Upper lobe of left lung (tissue), 6 donors: Measurements from ENCODE around the gene TLR4. TPM values are rescaled to one million over a fixed set of nuclear protein-coding genes. Genes with fewer than 3 reads are reported as not detected.

ENCODE experiments used
- ATAC-seq, 2 donors: fragments of 200-7000 bp; cut with Tn5 transposase; one replicate each; pipeline ENCODE4 v1.9.1; 2022; ENCODE audit warnings: mild to moderate bottlenecking in 2 of 2, moderate library complexity in 2 of 2; ENCODE audit not compliant: low FRiP score in 2 of 2
- DNase-seq, 2 donors: peaks; one replicate each; pipeline ENCODE4 v3.0.0-alpha.2; 2019 to 2020
- H3K27ac ChIP-seq, 4 donors: fragments of 200-600 bp; sonication (generic); one replicate each; pipeline ENCODE4 v1.5.1; 2016 to 2019
- H3K27me3 ChIP-seq, 4 donors: fragments of 200-600 bp; sonication (generic); one replicate each; pipeline ENCODE4 v1.5.1; 2017 to 2019
- H3K36me3 ChIP-seq, 4 donors: fragments of 200-600 bp; sonication (generic); one replicate each; pipeline ENCODE4 v1.5.1; 2016 to 2019
- H3K4me1 ChIP-seq, 4 donors: fragments of 200-600 bp; sonication (generic); one replicate each; pipeline ENCODE4 v1.5.1; 2018 to 2019
- H3K4me3 ChIP-seq, 4 donors: fragments of 200-600 bp; sonication (generic); one replicate each; pipeline ENCODE4 v1.5.1; 2017 to 2019; ENCODE audit warnings: mild to moderate bottlenecking in 2 of 4, moderate library complexity in 1 of 4
- H3K9me3 ChIP-seq, 4 donors: fragments of 200-600 bp; sonication (generic); one replicate each; pipeline ENCODE4 v1.5.1; 2018 to 2019
- CTCF ChIP-seq, 6 experiments: fragments of 450-650 bp in 4 of 6; fragments of 200-600 bp in 2 of 6; sonication (generic) in 2 of 6; IDR thresholded peaks; one replicate each; pipeline ENCODE4 v1.5.1; 2016 to 2019; ENCODE audit warnings: antibody characterized with exemption in 6 of 6
- EP300 ChIP-seq, 4 donors: sonication (generic); formaldehyde crosslinking; IDR thresholded peaks; one replicate each; pipeline ENCODE4 v1.5.1; 2017; ENCODE audit warnings: antibody characterized with exemption in 4 of 4, control low read depth in 2 of 4
- POLR2A ChIP-seq, 4 donors: fragments of 450-650 bp; IDR thresholded peaks; one replicate each; pipeline ENCODE4 v1.5.1; 2016 to 2017; ENCODE audit warnings: antibody characterized with exemption in 4 of 4, mild to moderate bottlenecking in 2 of 4
- POLR2AphosphoS5 ChIP-seq, 2 donors: sonication (generic); formaldehyde crosslinking; IDR thresholded peaks; one replicate each; pipeline ENCODE4 v1.5.1; 2017; ENCODE audit warnings: antibody characterized with exemption in 2 of 2
- WGBS, 2 donors: methylation state at CpG; one replicate each; pipeline ENCODE4 v1.1.5; 2017 to 2018; 5-methylcytosine and 5-hydroxymethylcytosine counted together
- total RNA-seq, 6 donors: library from RNA; depleted of rRNA in 4 of 6; stranded (reverse); fragments of >200 nt in 4 of 6; gene quantifications; one replicate each; pipeline versions ENCODE4 v1.1.0 to v1.2.1, GENCODE V29; 2016 to 2021
- donor health status: DM: no; HTN: no; CAD: no; lungs with moderate emphysema.
- donor health status: DM: no; HTN: yes; CAD: no; lungs with severe emphysema.

TLR4 gene
- total RNA-seq, 6 donors from 2014 or later: 34.2 to 57.0 (median 44.0) TPM

DNA sequence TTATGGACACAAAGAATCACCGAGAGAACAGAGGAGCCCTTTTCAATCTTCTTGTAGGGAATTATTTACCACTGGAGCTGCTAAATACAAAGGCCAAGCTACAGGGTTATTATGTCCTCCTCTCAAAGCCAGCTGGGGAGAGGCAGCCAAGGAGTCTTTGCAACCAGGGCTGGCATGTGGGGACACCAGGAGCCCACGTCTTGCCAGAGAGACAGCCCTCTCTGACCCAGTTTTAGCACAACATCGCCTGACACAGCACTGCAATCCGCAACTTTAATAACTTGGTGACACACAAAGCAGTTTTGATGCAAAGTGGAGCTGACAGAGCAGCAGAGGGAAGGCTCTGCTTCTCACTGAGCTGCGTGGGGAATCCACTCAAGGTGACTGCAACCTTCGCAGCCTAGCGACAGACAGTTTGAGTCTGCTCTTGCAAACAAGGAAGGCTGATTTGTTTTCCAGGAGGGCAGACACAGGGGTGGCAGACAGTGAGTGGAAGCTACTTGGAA lies 33.6 kb downstream of the TLR4 start:
- no peak overlapping the region for H3K4me3 ChIP-seq
- no peak for ATAC-seq
- 80 to 85% methylated on average over 7 of the region's 7 CpGs for WGBS, 2 donors
- no peaks in the 10 kb centered on the region for H3K4me1 ChIP-seq
- DNase-seq: no peak
- H3K9me3 ChIP-seq: no peaks in the 10 kb centered on the region
- no peak overlapping the region for H3K27ac ChIP-seq
- no peak for TF ChIP-seq POLR2AphosphoS5 (IDR thresholded peaks at IDR 0.05)
- no peak for TF ChIP-seq EP300 (IDR thresholded peaks at IDR 0.05)
- no peaks in the 10 kb centered on the region for H3K36me3 ChIP-seq
- no peaks in the 10 kb centered on the region for H3K27me3 ChIP-seq

DNA sequence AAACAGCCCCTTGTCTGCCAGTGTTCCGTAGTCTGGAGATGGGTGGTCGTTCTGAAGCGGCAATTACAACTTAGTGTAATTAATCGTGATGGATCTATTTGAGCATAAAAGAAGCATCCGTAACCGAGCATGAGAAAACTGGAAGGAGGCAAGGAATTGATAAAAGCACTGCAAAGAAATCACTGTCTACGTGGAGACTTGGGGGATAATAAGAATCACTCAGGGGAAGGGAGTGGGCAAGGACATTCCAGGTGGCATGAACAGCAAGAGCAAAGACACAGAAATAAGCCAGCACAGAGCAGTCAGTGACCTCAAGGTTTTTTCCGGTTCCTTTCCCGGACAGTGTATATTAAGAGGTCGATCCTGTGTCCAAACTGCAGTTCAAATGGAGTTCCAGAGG lies 35.0 kb downstream of the TLR4 start:
- no peak overlapping the region for H3K27ac ChIP-seq
- DNase-seq (no peak), ATAC-seq (no peak)
- no peaks in the 10 kb centered on the region for H3K9me3 ChIP-seq
- H3K4me3 ChIP-seq: no peak overlapping the region
- H3K4me1 ChIP-seq: no peaks in the 10 kb centered on the region
- H3K27me3 ChIP-seq: no peaks in the 10 kb centered on the region
- 83 to 85% methylated on average over 10 of the region's 10 CpGs for WGBS, 2 donors
- no peaks in the 10 kb centered on the region for H3K36me3 ChIP-seq
- no peak for TF ChIP-seq EP300 (IDR thresholded peaks at IDR 0.05)
- TF ChIP-seq CTCF (IDR thresholded peaks at IDR 0.05): no peak
- no peak for TF ChIP-seq POLR2A (IDR thresholded peaks at IDR 0.05)
- TF ChIP-seq POLR2AphosphoS5 (IDR thresholded peaks at IDR 0.05): no peak

- WGBS, 2 donors: 72 to 83% methylated on average over 11 of the region's 11 CpGs
- DNase-seq: no peak
- Histone ChIP-seq H3K4me1 (peaks cover 0 to 1% (median 0%) of the 10 kb centered on the region in 4 donors), H3K4me3 (no peak overlapping the region), H3K9me3 (no peaks in the 10 kb centered on the region), H3K27ac (no peak overlapping the region), H3K27me3 (peaks cover 0 to 2% (median 0%) of the 10 kb centered on the region in 4 donors), H3K36me3 (no peaks in the 10 kb centered on the region)
- ATAC-seq: no peak
- TF ChIP-seq EP300 (IDR thresholded peaks at IDR 0.05) (no peak), POLR2AphosphoS5 (IDR thresholded peaks at IDR 0.05) (no peak), POLR2A (IDR thresholded peaks at IDR 0.05) (no peak), CTCF (IDR thresholded peaks at IDR 0.05) (no peak)
These were observed 35.6 kb downstream of the TLR4 start for GRCh38 chr9:117739624-117740347.

DNA sequence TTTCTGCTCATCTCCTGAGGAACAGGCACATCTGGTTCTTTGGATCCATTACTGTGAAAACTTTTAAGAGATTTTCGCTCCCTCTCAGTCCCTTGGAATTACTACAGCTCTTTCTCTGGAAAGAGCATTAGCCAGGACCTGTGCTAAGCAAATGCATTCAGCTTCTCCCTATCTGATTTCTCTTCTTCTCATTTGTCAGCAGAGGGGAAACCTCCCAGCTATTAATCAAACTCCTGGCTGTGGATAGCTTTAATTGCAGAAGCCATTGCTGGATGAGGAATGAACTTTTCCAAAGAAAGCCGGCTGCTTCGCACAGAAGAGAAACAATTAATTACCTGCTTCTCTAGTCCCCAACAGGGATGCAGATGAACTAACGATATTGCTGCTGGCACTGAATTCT lies 37.9 kb downstream of the TLR4 start:
- peaks cover 0 to 7% (median 0%) of the 10 kb centered on the region in 4 donors for H3K27me3 ChIP-seq
- TF ChIP-seq CTCF (IDR thresholded peaks at IDR 0.05): no peak
- no peak for TF ChIP-seq POLR2AphosphoS5 (IDR thresholded peaks at IDR 0.05)
- TF ChIP-seq POLR2A (IDR thresholded peaks at IDR 0.05): no peak
- TF ChIP-seq EP300 (IDR thresholded peaks at IDR 0.05): no peak
- no peak overlapping the region for H3K4me3 ChIP-seq
- H3K4me1 ChIP-seq: peaks cover 0 to 7% (median 0%) of the 10 kb centered on the region in 4 donors
- DNase-seq (no peak), ATAC-seq (no peak)
- H3K27ac ChIP-seq: no peak overlapping the region
- WGBS, 2 donors: 68 to 69% methylated on average over 4 of the region's 4 CpGs
- no peaks in the 10 kb centered on the region for H3K9me3 ChIP-seq
- H3K36me3 ChIP-seq: no peaks in the 10 kb centered on the region

GRCh38 chr9:117744369-117744768 lies 40.2 kb downstream of the TLR4 start:
- ATAC-seq: no peak
- WGBS, 2 donors: 43 to 44% methylated on average over 3 of the region's 3 CpGs
- H3K36me3 ChIP-seq: no peaks in the 10 kb centered on the region
- no peak for TF ChIP-seq EP300 (IDR thresholded peaks at IDR 0.05)
- no peak for TF ChIP-seq POLR2A (IDR thresholded peaks at IDR 0.05)
- TF ChIP-seq CTCF (IDR thresholded peaks at IDR 0.05): no peak
- no peak for TF ChIP-seq POLR2AphosphoS5 (IDR thresholded peaks at IDR 0.05)
- no peak overlapping the region for H3K27ac ChIP-seq
- no peaks in the 10 kb centered on the region for H3K9me3 ChIP-seq
- peaks cover 0 to 7% (median 0%) of the 10 kb centered on the region in 4 donors for H3K27me3 ChIP-seq
- H3K4me1 ChIP-seq: peaks cover 0 to 7% (median 0%) of the 10 kb centered on the region in 4 donors
- no peak for DNase-seq
- peak overlapping the region in 1 of 4 donors; percentile 41 for H3K4me3 ChIP-seq
